Measurements from ENCODE around the gene DHCR24.

The DHCR24 gene

DNA sequence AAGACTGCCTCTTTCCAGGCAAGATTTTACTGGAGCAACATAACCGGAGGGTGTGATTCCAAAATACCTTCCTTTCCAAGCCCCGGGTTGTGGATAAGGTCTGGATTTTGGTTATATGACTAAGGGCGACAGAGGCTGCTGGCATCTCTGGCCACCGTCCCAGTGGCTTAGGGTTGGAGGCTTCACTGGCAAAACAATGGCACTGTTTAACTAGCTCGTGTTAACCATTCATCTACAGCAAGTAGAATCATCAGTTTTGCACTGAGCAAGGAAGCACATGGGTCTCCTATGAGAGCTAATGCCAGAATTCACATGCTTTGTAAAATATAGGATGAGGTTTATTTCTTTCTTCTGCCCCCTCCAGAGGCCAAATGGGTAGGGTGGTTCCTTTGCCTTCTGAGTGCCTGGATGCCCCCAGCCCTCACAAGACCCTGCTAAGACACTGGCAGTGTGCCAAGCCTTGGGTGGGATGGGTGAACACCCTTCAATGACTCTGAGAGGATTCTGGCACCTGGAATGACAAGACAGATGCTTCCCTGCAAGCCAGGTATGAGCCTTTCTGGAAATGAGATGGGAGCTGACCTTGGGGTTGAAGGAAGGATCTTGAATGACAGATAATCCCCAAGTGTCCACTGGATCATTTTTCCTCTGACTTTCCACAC is 36.8 kb downstream of the DHCR24 start:
- TF ChIP-seq, protein P1, sequence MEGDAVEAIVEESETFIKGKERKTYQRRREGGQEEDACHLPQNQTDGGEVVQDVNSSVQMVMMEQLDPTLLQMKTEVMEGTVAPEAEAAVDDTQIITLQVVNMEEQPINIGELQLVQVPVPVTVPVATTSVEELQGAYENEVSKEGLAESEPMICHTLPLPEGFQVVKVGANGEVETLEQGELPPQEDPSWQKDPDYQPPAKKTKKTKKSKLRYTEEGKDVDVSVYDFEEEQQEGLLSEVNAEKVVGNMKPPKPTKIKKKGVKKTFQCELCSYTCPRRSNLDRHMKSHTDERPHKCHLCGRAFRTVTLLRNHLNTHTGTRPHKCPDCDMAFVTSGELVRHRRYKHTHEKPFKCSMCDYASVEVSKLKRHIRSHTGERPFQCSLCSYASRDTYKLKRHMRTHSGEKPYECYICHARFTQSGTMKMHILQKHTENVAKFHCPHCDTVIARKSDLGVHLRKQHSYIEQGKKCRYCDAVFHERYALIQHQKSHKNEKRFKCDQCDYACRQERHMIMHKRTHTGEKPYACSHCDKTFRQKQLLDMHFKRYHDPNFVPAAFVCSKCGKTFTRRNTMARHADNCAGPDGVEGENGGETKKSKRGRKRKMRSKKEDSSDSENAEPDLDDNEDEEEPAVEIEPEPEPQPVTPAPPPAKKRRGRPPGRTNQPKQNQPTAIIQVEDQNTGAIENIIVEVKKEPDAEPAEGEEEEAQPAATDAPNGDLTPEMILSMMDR (IDR thresholded peaks at IDR 0.05; ENCODE audit: control insufficient read depth, extremely low read depth, insufficient read depth) = no peak
- DNase-seq (ENCODE audit: low read depth) = no peak
- H3K4me3 ChIP-seq (ENCODE audit: low read depth, low read length) = no peak overlapping the region

DNA sequence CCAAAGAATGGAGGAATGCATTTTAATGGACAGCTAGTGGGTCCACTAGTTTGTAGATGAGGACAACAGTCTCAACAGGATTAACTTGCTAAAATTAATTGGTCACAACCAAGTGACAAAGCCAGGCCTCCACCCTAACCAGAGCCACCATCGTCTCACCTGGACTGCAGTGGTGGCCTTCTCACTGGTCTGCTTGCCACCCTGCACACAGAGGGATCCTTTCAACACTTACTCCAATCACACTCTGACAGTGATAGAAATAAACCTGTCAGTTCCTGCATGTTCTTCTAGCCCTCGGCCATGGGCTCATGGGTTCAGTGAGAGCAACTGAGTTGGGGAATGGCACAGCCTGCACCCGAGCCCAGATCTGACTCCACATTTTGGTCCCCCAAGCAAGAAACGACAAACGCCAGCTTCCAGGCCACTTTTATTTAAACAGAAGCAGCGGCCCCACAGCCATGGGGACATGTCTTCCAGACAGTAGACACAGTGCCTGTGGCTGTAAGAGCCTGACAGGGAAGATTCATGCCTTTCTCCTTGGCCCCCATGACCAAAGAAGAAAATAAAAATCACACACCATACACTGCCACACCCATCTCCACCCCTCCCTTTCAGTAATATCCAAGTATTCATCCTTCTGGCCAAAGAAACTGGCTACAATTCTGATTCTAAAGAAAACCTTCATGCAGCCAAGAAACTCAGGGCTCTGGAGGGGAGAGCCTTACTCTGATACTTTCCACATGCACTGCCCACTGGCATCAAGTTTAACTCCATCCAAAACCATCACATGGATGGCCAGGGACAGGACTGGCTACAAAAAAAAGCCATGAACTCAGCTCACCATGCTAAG is 37.6 kb downstream of the DHCR24 start:
- no peak overlapping the region for H3K4me3 ChIP-seq (ENCODE audit: low read depth, low read length)
- no peak for DNase-seq (ENCODE audit: low read depth)
- TF ChIP-seq, protein P1 (IDR thresholded peaks at IDR 0.05; ENCODE audit: control insufficient read depth, extremely low read depth, insufficient read depth) = no peak

GRCh38 chr1:54848134-54848948 is 38.7 kb downstream of the DHCR24 start:
- H3K4me3 ChIP-seq (ENCODE audit: low read depth, low read length) = no peak overlapping the region
- TF ChIP-seq, protein P1 (IDR thresholded peaks at IDR 0.05; ENCODE audit: control insufficient read depth, extremely low read depth, insufficient read depth) = no peak
- DNase-seq (ENCODE audit: low read depth) = no peak

GRCh38 chr1:54846716-54847284 is 40.2 kb downstream of the DHCR24 start:
- no peak for DNase-seq (ENCODE audit: low read depth)
- TF ChIP-seq, protein P1 (IDR thresholded peaks at IDR 0.05; ENCODE audit: control insufficient read depth, extremely low read depth, insufficient read depth) = no peak
- H3K4me3 ChIP-seq (ENCODE audit: low read depth, low read length) = no peak overlapping the region

GRCh38 chr1:54846301-54846700 is 40.7 kb downstream of the DHCR24 start:
- no peak for DNase-seq (ENCODE audit: low read depth)
- TF ChIP-seq, protein P1 (IDR thresholded peaks at IDR 0.05; ENCODE audit: control insufficient read depth, extremely low read depth, insufficient read depth) = no peak
- H3K4me3 ChIP-seq (ENCODE audit: low read depth, low read length) = no peak overlapping the region

- no peak for DNase-seq (ENCODE audit: low read depth)
- no peak overlapping the region for H3K4me3 ChIP-seq (ENCODE audit: low read depth, low read length)
- TF ChIP-seq, protein P1 (IDR thresholded peaks at IDR 0.05; ENCODE audit: control insufficient read depth, extremely low read depth, insufficient read depth) = no peak
These were observed 41.2 kb downstream of the DHCR24 start for GRCh38 chr1:54845772-54846171.
